Stomach (tissue), 19 donors: ENCODE data around the gene ACTA2. TPM values are rescaled to one million over a fixed set of nuclear protein-coding genes. Genes with fewer than 3 reads are reported as not detected.
A peak's percentile ranks its signal among the peaks of the same experiment; 100 is the strongest.

Experiments used
- DNase-seq, 2 donors: peaks; one replicate each; pipeline versions ENCODE4 v3.0.0 to v3.0.0-alpha.2; 2013 to 2019
- H3K27ac ChIP-seq, 5 donors: fragments of 200-600 bp in 4 of 5; sonication (generic) in 4 of 5; one replicate each; pipeline ENCODE4 v1.5.1; 2013 to 2019; ENCODE audit warnings: mild to moderate bottlenecking in 1 of 5, moderate library complexity in 1 of 5
- H3K27me3 ChIP-seq, 3 donors: fragments of 200-600 bp; sonication (generic); one replicate each; pipeline ENCODE4 v1.5.1; 2017 to 2019; ENCODE audit warnings: mixed run types in 1 of 3
- H3K36me3 ChIP-seq, 4 donors: fragments of 200-600 bp; sonication (generic); 1 replicate in 3 of 4; 2 replicates in 1 of 4; pipeline ENCODE4 v1.5.1; 2016 to 2019
- H3K4me1 ChIP-seq, 4 donors: fragments of 200-600 bp; sonication (generic); one replicate each; pipeline ENCODE4 v1.5.1; 2016 to 2019
- H3K4me3 ChIP-seq, 4 donors: fragments of 200-600 bp; sonication (generic) in 3 of 4; one replicate each; pipeline ENCODE4 v1.5.1; 2016 to 2019; ENCODE audit warnings: mild to moderate bottlenecking in 1 of 4
- H3K9me3 ChIP-seq, 4 donors: fragments of 200-600 bp; sonication (generic); one replicate each; pipeline ENCODE4 v1.5.1; 2016 to 2019
- EP300 ChIP-seq: sonication (generic); formaldehyde crosslinking; IDR thresholded peaks from one replicate; pipeline ENCODE4 v1.6.1; 2017; ENCODE audit warnings: antibody characterized with exemption
- POLR2A ChIP-seq, 4 donors: fragments of 450-650 bp; IDR thresholded peaks; one replicate each; pipeline ENCODE4 v1.6.1; 2016; ENCODE audit warnings: antibody characterized with exemption in 4 of 4, control low read depth in 2 of 4, mild to moderate bottlenecking in 1 of 4, moderate library complexity in 1 of 4
- POLR2AphosphoS5 ChIP-seq, 3 donors: sonication (generic); formaldehyde crosslinking; IDR thresholded peaks; one replicate each; pipeline ENCODE4 v1.6.1; 2016; ENCODE audit warnings: antibody characterized with exemption in 3 of 3
- WGBS, 5 donors: extraction: QIAGEN DNeasy Blood & Tissue Kit in 3 of 5; methylation state at CpG; one replicate each; pipeline versions ENCODE4 v1.1.5 to v1.1.7; 2013 to 2018; 5-methylcytosine and 5-hydroxymethylcytosine counted together
- intact Hi-C: fragments of 100-400 bp; cut with DNase I; formaldehyde crosslinking; loops from one replicate; pipeline ENCODE4 v1.15.1; 2023; ENCODE audit warnings: low total_unique reads
- long read RNA-seq, 10 donors: transcript quantifications; one replicate each; lab custom pipeline, GENCODE V29; 2026
- polyA plus RNA-seq, 3 donors: library from polyadenylated mRNA; stranded (reverse); fragments of 200-250 nt; gene quantifications; one replicate each; pipeline ENCODE4 v1.2.3, GENCODE V29; 2013
- total RNA-seq, 5 donors: library from RNA; depleted of rRNA; stranded (reverse); fragments of >200 nt; gene quantifications; one replicate each; pipeline versions ENCODE4 v1.1.0 to v1.2.3, GENCODE V29; 2014 to 2016
- TF ChIP-seq, protein P1 (sequence below), 7 experiments: fragments of 450-650 bp in 4 of 7; fragments of 200-600 bp in 3 of 7; sonication (generic) in 3 of 7; IDR thresholded peaks; one replicate each; pipeline ENCODE4 v1.5.1; 2016 to 2019; ENCODE audit warnings: antibody characterized with exemption in 7 of 7, control low read depth in 2 of 7, mild to moderate bottlenecking in 1 of 7
- donor health status: healthy with polysubstance abuse.
- donor health status: Bipolar disorder and iron deficiency.
- donor health status: healthy.

The ACTA2 gene
- total RNA-seq (1,000 to 10,000 TPM in 3 of 5 donors, 100 to 1,000 TPM in 2; 662 to 3,169 (median 1,551) TPM), polyA plus RNA-seq (1,000 to 10,000 TPM in 1 of 3 donors, 100 to 1,000 TPM in 2; 233 to 1,186 (median 339) TPM)
- long read RNA-seq, donor 1, transcript ACTA2-206 (3 exons, 762 nt): minor isoform, 22 of 933 reads
- long read RNA-seq, donor 1, transcript ACTA2-204 (6 exons, 884 nt): minor isoform, 9 of 933 reads
- long read RNA-seq, donor 1, transcript ACTA2-201 (9 exons, 1,349 nt): major isoform, 352 of 933 reads
- long read RNA-seq, donor 1, partial matches to known transcripts: 535 of 933 reads
- long read RNA-seq, donor 1, other reads (novel, unspliced or antisense): 11 of 933 reads
- long read RNA-seq, donor 2, transcript ACTA2-206 (3 exons, 762 nt): minor isoform, 15 of 1,147 reads
- long read RNA-seq, donor 2, transcript ACTA2-201 (9 exons, 1,349 nt): major isoform, 527 of 1,147 reads
- long read RNA-seq, donor 2, transcript ACTA2-205 (2 exons, 755 nt): minor isoform, 10 of 1,147 reads
- long read RNA-seq, donor 2, transcript ACTA2-204 (6 exons, 884 nt): minor isoform, 16 of 1,147 reads
- long read RNA-seq, donor 2, partial matches to known transcripts: 570 of 1,147 reads
- long read RNA-seq, donor 2, other reads (novel, unspliced or antisense): 9 of 1,147 reads
- long read RNA-seq, donor 3, transcript ACTA2-204 (6 exons, 884 nt): minor isoform, 7 of 520 reads
- long read RNA-seq, donor 3, transcript ACTA2-206 (3 exons, 762 nt): minor isoform, 6 of 520 reads
- long read RNA-seq, donor 3, transcript ACTA2-201 (9 exons, 1,349 nt): major isoform, 186 of 520 reads
- long read RNA-seq, donor 3, transcript ACTA2-205 (2 exons, 755 nt): minor isoform, 5 of 520 reads
- long read RNA-seq, donor 3, partial matches to known transcripts: 311 of 520 reads
- long read RNA-seq, donor 3, other reads (novel, unspliced or antisense): 5 of 520 reads
- long read RNA-seq, donor 4, transcript ACTA2-201 (9 exons, 1,349 nt): major isoform, 121 of 228 reads
- long read RNA-seq, donor 4, partial matches to known transcripts: 102 of 228 reads
- long read RNA-seq, donor 4, other reads (novel, unspliced or antisense): 0 of 228 reads
- long read RNA-seq, donor 5, transcript ACTA2-201 (9 exons, 1,349 nt): major isoform, 215 of 575 reads
- long read RNA-seq, donor 5, transcript ACTA2-206 (3 exons, 762 nt): minor isoform, 18 of 575 reads
- long read RNA-seq, donor 5, partial matches to known transcripts: 327 of 575 reads
- long read RNA-seq, donor 5, other reads (novel, unspliced or antisense): 10 of 575 reads
- long read RNA-seq, donor 6, transcript ACTA2-204 (6 exons, 884 nt): minor isoform, 19 of 1,659 reads
- long read RNA-seq, donor 6, transcript ACTA2-206 (3 exons, 762 nt): minor isoform, 30 of 1,659 reads
- long read RNA-seq, donor 6, transcript ACTA2-205 (2 exons, 755 nt): minor isoform, 8 of 1,659 reads
- long read RNA-seq, donor 6, transcript ACTA2-201 (9 exons, 1,349 nt): major isoform, 696 of 1,659 reads
- long read RNA-seq, donor 6, partial matches to known transcripts: 881 of 1,659 reads
- long read RNA-seq, donor 6, other reads (novel, unspliced or antisense): 25 of 1,659 reads
- long read RNA-seq, donor 7, transcript ACTA2-201 (9 exons, 1,349 nt): major isoform, 478 of 1,577 reads
- long read RNA-seq, donor 7, transcript ACTA2-206 (3 exons, 762 nt): minor isoform, 35 of 1,577 reads
- long read RNA-seq, donor 7, transcript ACTA2-205 (2 exons, 755 nt): minor isoform, 9 of 1,577 reads
- long read RNA-seq, donor 7, transcript ACTA2-204 (6 exons, 884 nt): minor isoform, 19 of 1,577 reads
- long read RNA-seq, donor 7, partial matches to known transcripts: 961 of 1,577 reads
- long read RNA-seq, donor 7, other reads (novel, unspliced or antisense): 75 of 1,577 reads
- long read RNA-seq, donor 8, transcript ACTA2-204 (6 exons, 884 nt): minor isoform, 8 of 521 reads
- long read RNA-seq, donor 8, transcript ACTA2-206 (3 exons, 762 nt): minor isoform, 7 of 521 reads
- long read RNA-seq, donor 8, transcript ACTA2-201 (9 exons, 1,349 nt): major isoform, 212 of 521 reads
- long read RNA-seq, donor 8, partial matches to known transcripts: 292 of 521 reads
- long read RNA-seq, donor 8, other reads (novel, unspliced or antisense): 0 of 521 reads
- long read RNA-seq, donor 9, transcript ACTA2-201 (9 exons, 1,349 nt): major isoform, 251 of 1,054 reads
- long read RNA-seq, donor 9, transcript ACTA2-206 (3 exons, 762 nt): minor isoform, 23 of 1,054 reads
- long read RNA-seq, donor 9, transcript ACTA2-205 (2 exons, 755 nt): minor isoform, 5 of 1,054 reads
- long read RNA-seq, donor 9, transcript ACTA2-204 (6 exons, 884 nt): minor isoform, 7 of 1,054 reads
- long read RNA-seq, donor 9, partial matches to known transcripts: 757 of 1,054 reads
- long read RNA-seq, donor 9, other reads (novel, unspliced or antisense): 11 of 1,054 reads
- long read RNA-seq, donor 10, transcript ACTA2-204 (6 exons, 884 nt): minor isoform, 6 of 337 reads
- long read RNA-seq, donor 10, transcript ACTA2-201 (9 exons, 1,349 nt): major isoform, 129 of 337 reads
- long read RNA-seq, donor 10, transcript ACTA2-206 (3 exons, 762 nt): minor isoform, 8 of 337 reads
- long read RNA-seq, donor 10, partial matches to known transcripts: 192 of 337 reads
- long read RNA-seq, donor 10, other reads (novel, unspliced or antisense): 0 of 337 reads

DNA sequence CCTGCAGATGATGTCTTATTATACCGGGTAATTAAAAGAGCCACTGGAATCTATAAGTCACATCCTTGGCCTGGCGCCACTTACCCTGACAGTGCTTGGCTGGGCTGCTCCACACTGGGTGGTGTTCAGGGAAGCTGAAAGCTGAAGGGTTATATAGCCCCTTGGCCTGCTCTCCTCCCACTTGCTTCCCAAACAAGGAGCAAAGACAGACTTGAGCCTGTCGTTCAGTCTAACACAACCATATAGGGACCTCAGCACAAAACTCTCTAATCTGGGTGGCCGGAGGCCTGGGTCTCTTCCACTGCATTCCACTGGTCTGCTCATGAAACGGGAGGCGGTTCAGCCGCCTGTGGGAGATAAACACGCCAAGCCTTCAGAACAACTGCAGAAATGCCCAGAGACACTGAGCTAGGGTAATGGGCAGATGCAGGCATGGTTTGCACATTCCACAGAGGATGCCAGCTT, at the start of gene ACTA2:
Gene ACTA2, minus strand, starts transcription at position 127 of the 465 bp plus-strand sequence. CDS start 3,843 bp downstream, outside the sequence.
- peak in 1 of 4 donors; percentile 32 for TF ChIP-seq POLR2A (IDR thresholded peaks at IDR 0.05)
- TF ChIP-seq, protein P1, sequence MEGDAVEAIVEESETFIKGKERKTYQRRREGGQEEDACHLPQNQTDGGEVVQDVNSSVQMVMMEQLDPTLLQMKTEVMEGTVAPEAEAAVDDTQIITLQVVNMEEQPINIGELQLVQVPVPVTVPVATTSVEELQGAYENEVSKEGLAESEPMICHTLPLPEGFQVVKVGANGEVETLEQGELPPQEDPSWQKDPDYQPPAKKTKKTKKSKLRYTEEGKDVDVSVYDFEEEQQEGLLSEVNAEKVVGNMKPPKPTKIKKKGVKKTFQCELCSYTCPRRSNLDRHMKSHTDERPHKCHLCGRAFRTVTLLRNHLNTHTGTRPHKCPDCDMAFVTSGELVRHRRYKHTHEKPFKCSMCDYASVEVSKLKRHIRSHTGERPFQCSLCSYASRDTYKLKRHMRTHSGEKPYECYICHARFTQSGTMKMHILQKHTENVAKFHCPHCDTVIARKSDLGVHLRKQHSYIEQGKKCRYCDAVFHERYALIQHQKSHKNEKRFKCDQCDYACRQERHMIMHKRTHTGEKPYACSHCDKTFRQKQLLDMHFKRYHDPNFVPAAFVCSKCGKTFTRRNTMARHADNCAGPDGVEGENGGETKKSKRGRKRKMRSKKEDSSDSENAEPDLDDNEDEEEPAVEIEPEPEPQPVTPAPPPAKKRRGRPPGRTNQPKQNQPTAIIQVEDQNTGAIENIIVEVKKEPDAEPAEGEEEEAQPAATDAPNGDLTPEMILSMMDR (IDR thresholded peaks at IDR 0.05): no peak
- peak; percentile 95 to 98 (median 96) for TF ChIP-seq POLR2AphosphoS5 (IDR thresholded peaks at IDR 0.05)
- no peak for TF ChIP-seq EP300
- intact Hi-C loops: no loop called here
- peak within 1 kb of the TSS; percentile 28 to 48 (median 44) for H3K4me3 ChIP-seq
- WGBS, 5 donors: 58 to 74% (median 73%) methylated on average over 8 of the region's 8 CpGs
- H3K9me3 ChIP-seq: no peaks in the 10 kb centered on the region
- DNase-seq: peak; percentile 39 to 87
- H3K27me3 ChIP-seq: no peaks in the 10 kb centered on the region
- peak within 1 kb of the TSS; percentile 14 to 91 (median 84) for H3K27ac ChIP-seq
- H3K36me3 ChIP-seq: peaks cover 0 to 15% (median 0%) of the 10 kb centered on the region in 4 donors
- H3K4me1 ChIP-seq: peaks cover 0 to 7% (median 2%) of the 10 kb centered on the region in 4 donors

DNA sequence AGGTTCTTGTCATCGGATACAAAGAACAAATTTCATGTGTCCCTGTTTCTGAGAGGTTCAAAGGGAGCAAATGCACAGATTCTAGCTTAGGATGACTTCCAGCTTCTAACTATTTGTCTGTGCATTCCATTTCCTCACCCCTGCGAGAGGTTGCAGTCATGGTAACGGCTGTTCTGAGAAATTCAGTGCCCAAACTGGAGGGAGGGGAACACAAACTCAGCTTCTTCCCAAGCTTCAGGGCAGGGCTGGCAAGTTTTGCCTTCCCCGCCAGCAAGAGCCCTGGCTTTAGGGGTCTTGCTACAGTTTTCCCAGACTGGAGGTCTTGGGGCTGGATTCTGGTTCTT, 49.1 kb upstream of the ACTA2 start:
- peak in 1 of 2 donors; percentile 61 for DNase-seq
- TF ChIP-seq POLR2AphosphoS5 (IDR thresholded peaks at IDR 0.05): no peak
- no peak for TF ChIP-seq EP300
- no peak for TF ChIP-seq POLR2A (IDR thresholded peaks at IDR 0.05)
- TF ChIP-seq, protein P1 (IDR thresholded peaks at IDR 0.05): no peak
- no peaks in the 10 kb centered on the region for H3K27me3 ChIP-seq
- no peaks in the 10 kb centered on the region for H3K9me3 ChIP-seq
- intact Hi-C loops: no loop called here
- H3K4me3 ChIP-seq: no peak overlapping the region
- H3K36me3 ChIP-seq: peaks cover 0 to 31% (median 8%) of the 10 kb centered on the region in 4 donors
- H3K4me1 ChIP-seq: peaks cover under 1 to 25% (median 11%) of the 10 kb centered on the region in 4 donors
- H3K27ac ChIP-seq: peak overlapping the region in 3 of 5 donors; percentile 18 to 74 (median 47)
- 51 to 64% (median 60%) methylated on average over 4 of the region's 4 CpGs for WGBS, 5 donors
